HG03060 (cell line): ENCODE data around the gene LRMDA.

ENCODE experiments used
- ATAC-seq: cut with Tn5 transposase; IDR thresholded peaks from one replicate; pipeline ENCODE4 v1.9.1; 2021; ENCODE audit warnings: low read depth, moderate number of reproducible peaks; ENCODE audit not compliant: unreplicated experiment

LRMDA gene

GRCh38 chr10:76197293-76197692 lies 765.9 kb downstream of the LRMDA start:
- no peak for ATAC-seq

- no peak for ATAC-seq
Measured at GRCh38 chr10:76198287-76199035, 767.0 kb downstream of the LRMDA start.

GRCh38 chr10:76201962-76202361 lies 770.5 kb downstream of the LRMDA start:
- ATAC-seq = no peak

GRCh38 chr10:76202777-76203176 lies 771.4 kb downstream of the LRMDA start:
- no peak for ATAC-seq

- ATAC-seq = no peak
Measured at GRCh38 chr10:76205361-76205760, 773.9 kb downstream of the LRMDA start.

- ATAC-seq = no peak
Measured at GRCh38 chr10:76206797-76207352, 775.5 kb downstream of the LRMDA start.

- ATAC-seq = no peak
Measured at GRCh38 chr10:76209135-76209534, 777.7 kb downstream of the LRMDA start.

GRCh38 chr10:76210211-76210610 lies 778.8 kb downstream of the LRMDA start:
- ATAC-seq = no peak

GRCh38 chr10:76211691-76212090 lies 780.3 kb downstream of the LRMDA start:
- ATAC-seq = no peak

GRCh38 chr10:76213876-76214275 lies 782.5 kb downstream of the LRMDA start:
- no peak for ATAC-seq

GRCh38 chr10:76218035-76218434 lies 786.6 kb downstream of the LRMDA start:
- ATAC-seq = no peak

GRCh38 chr10:76229341-76229740 lies 797.9 kb downstream of the LRMDA start:
- ATAC-seq = no peak

GRCh38 chr10:76230921-76231285 lies 799.5 kb downstream of the LRMDA start:
- no peak for ATAC-seq

- no peak for ATAC-seq
Measured at GRCh38 chr10:76231286-76231934, 800.0 kb downstream of the LRMDA start.

- ATAC-seq = no peak
Measured at GRCh38 chr10:76234499-76235226, 803.2 kb downstream of the LRMDA start.

GRCh38 chr10:76236356-76236755 lies 804.9 kb downstream of the LRMDA start:
- no peak for ATAC-seq

GRCh38 chr10:76242956-76243355 lies 811.5 kb downstream of the LRMDA start:
- no peak for ATAC-seq

GRCh38 chr10:76244061-76244686 lies 812.8 kb downstream of the LRMDA start:
- ATAC-seq = no peak

- ATAC-seq = no peak
Measured at GRCh38 chr10:76245951-76246495, 814.6 kb downstream of the LRMDA start.

- no peak for ATAC-seq
Measured at GRCh38 chr10:76248649-76249200, 817.3 kb downstream of the LRMDA start.
